Heart left ventricle (tissue), 16 donors: ENCODE data around the gene CDH12. TPM values are rescaled to one million over a fixed set of nuclear protein-coding genes. Genes with fewer than 3 reads are reported as not detected.
A peak's percentile ranks its signal among the peaks of the same experiment; 100 is the strongest.

ENCODE experiments used
- ATAC-seq, 4 donors: fragments of 200-7000 bp; cut with Tn5 transposase; one replicate each; pipeline ENCODE4 v1.9.1; 2020 to 2022; ENCODE audit warnings: moderate library complexity in 4 of 4, mild to moderate bottlenecking in 3 of 4, moderate number of reproducible peaks in 1 of 4
- DNase-seq, 5 donors: peaks; one replicate each; pipeline ENCODE4 v3.0.0-alpha.2; 2020
- H3K27ac ChIP-seq, 12 donors: fragments of 200-600 bp; sonication (generic) in 4 of 12; one replicate each; pipeline versions ENCODE4 v1.5.0 to v1.8.0; 2016 to 2022; ENCODE audit warnings: mild to moderate bottlenecking in 2 of 12
- H3K27me3 ChIP-seq, 9 donors: fragments of 200-600 bp; sonication (generic) in 2 of 9; one replicate each; pipeline versions ENCODE4 v1.5.1 to v1.8.0; 2016 to 2022; ENCODE audit warnings: mild to moderate bottlenecking in 3 of 9
- H3K36me3 ChIP-seq, 9 donors: fragments of 200-600 bp; sonication (generic) in 2 of 9; one replicate each; pipeline versions ENCODE4 v1.5.0 to v1.8.0; 2018 to 2022; ENCODE audit warnings: mild to moderate bottlenecking in 2 of 9
- H3K4me1 ChIP-seq, 12 donors: fragments of 200-600 bp; sonication (generic) in 4 of 12; one replicate each; pipeline versions ENCODE4 v1.5.0 to v1.8.0; 2016 to 2022; ENCODE audit warnings: mild to moderate bottlenecking in 3 of 12
- H3K4me3 ChIP-seq, 12 donors: fragments of 200-600 bp; sonication (generic) in 4 of 12; one replicate each; pipeline versions ENCODE4 v1.5.0 to v1.8.0; 2017 to 2022; ENCODE audit warnings: mild to moderate bottlenecking in 9 of 12, moderate library complexity in 4 of 12
- H3K9me3 ChIP-seq, 12 donors: fragments of 200-600 bp; sonication (generic) in 4 of 12; one replicate each; pipeline versions ENCODE4 v1.5.0 to v1.8.0; 2016 to 2022; ENCODE audit warnings: mild to moderate bottlenecking in 1 of 12
- CTCF ChIP-seq, 12 donors: fragments of 200-600 bp; sonication (generic) in 4 of 12; IDR thresholded peaks; one replicate each; pipeline versions ENCODE4 v1.5.0 to v1.8.0; 2018 to 2022; ENCODE audit warnings: antibody characterized with exemption in 12 of 12, mild to moderate bottlenecking in 5 of 12
- POLR2A ChIP-seq, 2 donors: fragments of 450-650 bp; IDR thresholded peaks; one replicate each; pipeline ENCODE4 v1.6.1; 2017; ENCODE audit warnings: antibody characterized with exemption in 2 of 2, mild to moderate bottlenecking in 2 of 2, moderate library complexity in 2 of 2
- WGBS, 4 donors: extraction: QIAGEN DNeasy Blood & Tissue Kit in 2 of 4; methylation state at CpG; one replicate each; pipeline versions ENCODE4 v1.1.5 to v1.1.7; 2013 to 2018; 5-methylcytosine and 5-hydroxymethylcytosine counted together
- intact Hi-C, 10 donors: fragments of 100-400 bp; cut with DNase I; formaldehyde crosslinking; loops; one replicate each; pipeline versions ENCODE4 v1.11.1 to v1.14.2; 2022
- polyA plus RNA-seq, 2 donors: library from polyadenylated mRNA; stranded (reverse); fragments of 200-250 nt; gene quantifications; one replicate each; pipeline ENCODE4 v1.2.3, GENCODE V29; 2013
- total RNA-seq, 9 donors: library from RNA; depleted of rRNA in 2 of 9; stranded (reverse); fragments of >200 nt in 2 of 9; fragmentation: NEBNext Ultra II Directional in 3 of 9; extraction: Animal tissue kit (Norgen Biotek cat#: 25700) in 3 of 9; gene quantifications; one replicate each; pipeline versions ENCODE4 v1.1.0 to v1.2.4, GENCODE V29; 2016 to 2023
- donor health status: ischemic (EF 13 %, LVEDD 7.1; RV severe dilation, severe dysfunction).
- donor health status: healthy with polysubstance abuse.
- donor health status: DM: no; HTN: yes; CAD: no.
- donor health status: DM: no; HTN: no; CAD: no.
- donor health status: ischemic (EF 25% LVEDD 6.9; RV normal size, moderate dysfunction).
- donor health status: ischemic (EF 25% LVEDD 5.7; RV mildly dilated, moderate dysfunction).
- donor health status: healthy.
- donor health status: DM: yes; HTN: yes; CAD: no.
- donor health status: ischemic (EF 35%, LVEDD 5.7; RV mildly dilated, moderate dysfunction).
- donor health status: nonischemic (EF 11% LVEDD 7.7; RV severe dilation, severe dysfunction).
- donor health status: DM: yes; HTN: yes; CAD: no.
- donor health status: PGD.
- donor health status: ischemic (EF 29% LVEDD 5.4; RV normal size, mild dysfunction).
- donor health status: nonischemic (EF 23%, LVEDD 6.1; RV moderate dilation, normal function).

Gene CDH12
- total and polyA plus RNA-seq, 11 donors = 0.11 TPM; not detected in 10

- no peak for DNase-seq
- intact Hi-C loops = no loop called here
- Histone ChIP-seq H3K27ac (no peak overlapping the region), H3K4me3 (no peak overlapping the region), H3K36me3 (no peaks in the 10 kb centered on the region), H3K4me1 (no peaks in the 10 kb centered on the region), H3K9me3 (no peaks in the 10 kb centered on the region), H3K27me3 (no peaks in the 10 kb centered on the region)
- TF ChIP-seq CTCF (IDR thresholded peaks at IDR 0.05) = no peak
- no peak for TF ChIP-seq POLR2A (IDR thresholded peaks at IDR 0.05)
- no peak for ATAC-seq
- WGBS, 4 donors = 77 to 85% (median 81%) methylated on average over 1 of the region's 1 CpG
Observed at GRCh38 chr5:22844155-22844554, 9.0 kb downstream of the CDH12 start.

- 76 to 85% (median 79%) methylated on average over 2 of the region's 2 CpGs for WGBS, 4 donors
- Histone ChIP-seq H3K4me1 (no peaks in the 10 kb centered on the region), H3K27me3 (no peaks in the 10 kb centered on the region), H3K27ac (no peak overlapping the region), H3K36me3 (no peaks in the 10 kb centered on the region), H3K9me3 (no peaks in the 10 kb centered on the region), H3K4me3 (no peak overlapping the region)
- intact Hi-C loops = no loop called here
- ATAC-seq (no peak), DNase-seq (no peak)
- TF ChIP-seq POLR2A (IDR thresholded peaks at IDR 0.05) (no peak), CTCF (IDR thresholded peaks at IDR 0.05) (no peak)
Observed at GRCh38 chr5:22842574-22842973, 10.6 kb downstream of the CDH12 start.

DNA sequence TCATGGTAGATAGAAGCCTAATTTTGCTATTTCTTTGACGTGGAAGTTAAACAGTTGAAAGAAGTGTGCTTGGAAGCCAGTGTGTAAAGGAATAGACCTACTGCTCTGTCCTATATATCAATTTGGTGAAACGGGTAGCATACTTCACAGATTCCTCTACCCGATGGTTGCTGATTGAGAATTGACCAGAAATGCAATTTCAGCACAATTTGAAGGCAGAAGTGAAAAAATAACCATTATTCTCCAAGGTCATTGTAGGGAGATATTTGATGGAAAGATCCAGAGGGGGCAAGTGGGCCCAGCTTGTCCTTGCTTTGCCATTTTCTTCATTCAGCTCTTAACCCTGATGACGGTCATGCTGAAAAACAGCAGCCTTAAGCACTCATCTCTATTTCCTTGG, 15.3 kb downstream of the CDH12 start:
- Histone ChIP-seq H3K27ac (no peak overlapping the region), H3K4me1 (no peaks in the 10 kb centered on the region), H3K9me3 (no peaks in the 10 kb centered on the region), H3K4me3 (no peak overlapping the region), H3K36me3 (no peaks in the 10 kb centered on the region), H3K27me3 (no peaks in the 10 kb centered on the region)
- DNase-seq (no peak), ATAC-seq (no peak)
- intact Hi-C loops = no loop called here
- no peak for TF ChIP-seq POLR2A (IDR thresholded peaks at IDR 0.05)
- no peak for TF ChIP-seq CTCF (IDR thresholded peaks at IDR 0.05)
- 80 to 86% (median 85%) methylated on average over 4 of the region's 4 CpGs for WGBS, 4 donors

GRCh38 chr5:22835686-22836085, 17.5 kb downstream of the CDH12 start:
- no peak for DNase-seq
- peak in 2 of 4 donors; percentile 29 for ATAC-seq
- H3K9me3 ChIP-seq = no peaks in the 10 kb centered on the region
- H3K4me1 ChIP-seq = no peaks in the 10 kb centered on the region
- H3K27ac ChIP-seq = no peak overlapping the region
- no peaks in the 10 kb centered on the region for H3K27me3 ChIP-seq
- no peaks in the 10 kb centered on the region for H3K36me3 ChIP-seq
- intact Hi-C loops = no loop called here
- 30 to 38% (median 32%) methylated on average over 1 of the region's 1 CpG for WGBS, 4 donors
- H3K4me3 ChIP-seq = no peak overlapping the region
- TF ChIP-seq CTCF (IDR thresholded peaks at IDR 0.05) (no peak), POLR2A (IDR thresholded peaks at IDR 0.05) (no peak)
